GM11168 (cell line): ENCODE results near the gene HRH4.

Experiments used
- in situ Hi-C: fragments of 300-500 bp; cut with MboI; formaldehyde crosslinking; loops from one replicate; pipeline ENCODE4 v1.12.0; 2022; ENCODE audit warnings: low sequenced_read_pairs; ENCODE audit not compliant: unreplicated experiment

Gene HRH4

DNA sequence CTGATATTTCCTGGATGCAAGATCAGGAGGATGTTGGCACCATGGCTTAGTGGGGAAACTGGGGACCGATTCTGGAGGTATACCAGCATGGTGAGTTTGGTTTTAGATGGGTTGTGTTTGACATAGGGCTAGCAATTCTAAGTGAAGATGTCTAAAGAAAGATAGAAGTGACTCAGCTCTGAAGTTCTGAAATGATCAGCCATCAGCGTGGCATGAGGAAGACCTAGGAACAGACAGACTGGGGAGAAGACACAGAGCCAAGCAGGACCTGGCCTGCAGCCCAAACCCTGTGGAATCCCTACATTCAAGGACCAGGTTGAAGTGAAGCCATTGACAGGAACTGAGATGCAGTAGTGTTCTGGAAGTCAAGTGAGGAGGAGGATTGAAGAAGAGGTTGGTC lies 39.8 kb downstream of the HRH4 start:
- in situ Hi-C loops = no loop called here

DNA sequence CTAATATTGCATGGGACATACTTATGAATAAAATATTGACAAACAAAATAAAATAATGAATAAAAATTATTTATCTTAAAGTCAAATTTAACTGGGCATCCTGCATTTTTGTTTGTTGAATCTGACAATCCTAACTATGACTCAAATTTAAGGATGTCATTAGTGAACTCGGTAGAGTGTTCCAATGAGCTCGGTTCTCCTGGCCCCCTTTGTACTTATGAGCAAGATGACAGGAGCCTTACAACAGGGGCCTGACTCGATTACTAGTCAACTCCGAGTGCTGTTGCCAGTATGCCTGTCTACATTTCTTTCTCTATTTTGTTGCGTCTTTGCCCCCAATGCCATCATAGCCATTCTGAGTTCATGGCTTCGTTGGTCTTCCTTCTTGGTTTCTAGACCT lies 40.3 kb downstream of the HRH4 start:
- in situ Hi-C loops = no loop called here

DNA sequence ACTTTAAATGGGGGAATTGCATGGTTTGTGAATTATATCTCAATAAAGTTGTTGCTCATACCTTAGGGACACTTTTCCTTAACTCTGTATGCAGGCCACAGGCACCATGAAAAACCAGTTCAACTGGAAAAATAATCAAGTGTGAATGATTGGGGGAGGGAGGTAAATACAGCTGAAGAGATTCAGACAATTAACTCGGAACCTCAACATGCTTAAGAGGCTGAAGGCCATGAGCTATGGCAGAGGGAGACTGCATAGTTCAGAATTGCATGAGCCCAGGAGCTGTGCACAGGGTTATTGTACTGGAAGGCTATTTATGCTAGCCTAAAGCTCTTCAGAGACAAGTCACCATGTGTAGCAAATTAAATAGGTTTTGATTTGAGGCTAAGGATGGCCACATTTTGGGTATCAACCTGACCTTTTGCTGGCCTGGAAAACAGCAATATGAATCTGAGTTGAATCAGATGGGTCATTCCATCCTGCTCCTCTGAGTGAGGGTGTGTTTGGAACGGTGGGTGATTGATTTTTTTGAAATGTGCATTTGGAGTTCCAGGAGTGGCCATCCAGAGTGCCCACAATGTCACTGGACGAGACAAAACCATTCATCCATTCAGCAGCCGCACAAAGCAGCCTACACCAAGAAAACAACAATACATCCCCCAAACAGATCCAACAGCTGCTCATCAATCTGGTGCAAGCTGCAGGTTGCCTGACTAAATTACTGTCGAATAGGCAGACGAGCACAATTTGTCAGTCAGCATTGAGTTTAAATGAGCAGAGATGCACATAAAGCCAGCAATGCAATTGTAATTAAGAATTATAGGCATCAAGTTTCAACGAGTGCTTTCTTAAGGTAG lies 42.5 kb downstream of the HRH4 start:
- in situ Hi-C loops = no loop called here

DNA sequence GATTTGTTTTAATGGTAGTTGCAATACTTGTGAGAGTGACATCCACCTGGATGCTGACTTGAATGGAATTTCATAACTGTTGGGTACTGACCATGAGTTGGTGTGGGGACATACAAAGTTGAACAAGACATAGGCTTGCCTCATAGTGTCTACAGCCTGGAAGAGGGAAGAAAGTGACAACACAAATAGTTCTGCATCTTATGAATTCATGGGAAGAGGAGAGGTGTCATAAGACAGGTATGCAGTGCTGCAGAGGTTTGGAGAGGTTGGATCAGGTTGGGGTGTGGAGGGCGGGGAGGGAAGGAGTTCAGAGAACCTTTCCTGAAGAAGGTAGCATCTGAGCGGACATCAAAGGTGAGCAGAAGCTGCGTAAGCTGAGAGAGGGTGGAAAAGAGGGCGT lies 44.0 kb downstream of the HRH4 start:
- in situ Hi-C loops = no loop called here

DNA sequence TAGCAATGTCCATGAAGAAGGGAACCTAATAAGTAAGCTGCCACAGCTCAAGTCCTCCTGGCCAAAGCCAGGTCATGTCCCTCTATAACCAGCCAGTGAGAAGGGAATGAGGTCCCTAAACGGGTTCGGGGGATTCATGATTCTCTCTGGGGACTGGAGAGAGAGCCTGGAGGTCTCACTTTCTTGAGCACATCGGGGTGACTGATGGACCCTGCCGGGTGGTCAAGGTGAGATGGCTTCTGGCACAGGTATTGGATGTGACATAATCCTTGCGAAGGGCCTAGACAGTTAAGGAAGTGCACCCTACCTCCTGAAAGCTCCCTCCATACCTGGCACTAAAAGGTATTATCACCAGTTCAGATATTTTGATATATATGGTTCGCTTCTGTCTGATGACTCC lies 45.7 kb downstream of the HRH4 start:
- in situ Hi-C loops = no loop called here

DNA sequence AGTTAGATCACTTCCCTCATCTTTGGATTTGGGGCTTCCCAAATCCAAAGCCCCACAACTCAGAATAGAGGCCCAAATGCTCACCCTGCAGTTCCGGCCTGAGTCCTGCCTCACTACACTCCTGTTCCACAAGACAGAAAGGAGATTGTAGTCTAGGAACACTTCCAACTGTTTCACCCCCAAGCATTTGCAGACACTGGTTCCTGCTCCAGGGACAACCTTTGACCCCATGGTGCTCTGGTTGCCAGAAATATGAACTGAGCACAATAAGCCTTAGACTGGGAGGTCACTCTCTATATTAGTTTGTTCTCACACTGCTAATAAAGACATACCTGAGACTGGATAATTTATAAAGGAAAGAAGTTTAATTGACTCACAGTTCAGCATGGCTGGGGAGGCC lies 49.0 kb downstream of the HRH4 start:
- in situ Hi-C loops = no loop called here

DNA sequence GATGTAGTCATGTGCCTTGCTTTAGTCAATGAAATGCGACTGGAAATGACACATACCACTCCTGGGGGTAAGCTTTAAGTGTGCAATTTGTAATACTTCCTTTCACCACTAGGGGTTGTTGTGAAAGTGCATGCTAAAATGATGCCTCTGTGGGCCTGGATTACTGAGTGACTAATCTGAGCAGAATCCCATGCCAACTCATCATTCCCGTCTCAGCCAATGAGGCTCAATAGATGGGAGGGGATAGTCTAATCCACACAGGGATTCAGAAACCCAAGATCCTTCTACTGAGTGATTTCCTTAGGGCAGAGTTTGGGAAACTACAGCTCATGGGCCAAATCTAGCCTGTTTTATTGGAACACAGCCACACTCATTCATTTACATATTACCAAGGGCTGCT lies 54.0 kb downstream of the HRH4 start:
- in situ Hi-C loops = no loop called here

DNA sequence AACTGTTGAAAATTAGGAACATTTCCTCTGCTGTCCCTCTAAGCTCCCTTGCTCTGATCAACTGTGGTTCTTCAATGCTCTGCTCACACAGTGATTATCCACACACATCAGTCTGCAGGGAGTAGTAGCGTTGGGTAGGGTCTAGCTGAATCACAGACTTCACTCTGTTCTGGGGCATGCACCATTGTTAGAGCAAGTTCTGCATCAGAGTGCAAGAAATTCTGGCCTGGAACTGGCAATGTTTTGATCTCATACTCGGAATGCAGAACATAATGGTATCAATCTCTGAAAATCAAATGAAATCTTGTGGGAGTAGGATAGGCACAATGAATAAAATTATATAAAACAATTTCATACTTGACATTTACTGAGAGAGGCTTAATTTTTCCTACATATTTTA lies 55.3 kb downstream of the HRH4 start:
- in situ Hi-C loops = no loop called here

DNA sequence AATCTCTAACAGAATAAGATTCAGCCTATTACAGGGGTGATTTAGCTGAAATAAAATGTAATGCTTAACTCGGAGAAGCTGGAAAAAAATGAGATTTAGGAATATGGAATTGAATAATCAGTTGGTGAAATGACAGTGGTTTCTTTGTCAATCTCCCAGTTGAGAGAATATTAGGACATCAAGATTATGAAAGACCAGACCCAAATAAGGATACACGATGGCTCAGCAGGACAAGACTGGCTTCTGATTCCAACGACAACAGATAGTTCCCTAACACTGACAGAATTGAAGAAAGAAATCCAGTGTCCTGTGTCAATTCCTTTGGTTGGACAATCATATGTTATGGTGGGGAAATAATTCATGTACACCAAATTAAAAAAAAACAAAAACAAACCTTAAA lies 55.8 kb downstream of the HRH4 start:
- in situ Hi-C loops = no loop called here

DNA sequence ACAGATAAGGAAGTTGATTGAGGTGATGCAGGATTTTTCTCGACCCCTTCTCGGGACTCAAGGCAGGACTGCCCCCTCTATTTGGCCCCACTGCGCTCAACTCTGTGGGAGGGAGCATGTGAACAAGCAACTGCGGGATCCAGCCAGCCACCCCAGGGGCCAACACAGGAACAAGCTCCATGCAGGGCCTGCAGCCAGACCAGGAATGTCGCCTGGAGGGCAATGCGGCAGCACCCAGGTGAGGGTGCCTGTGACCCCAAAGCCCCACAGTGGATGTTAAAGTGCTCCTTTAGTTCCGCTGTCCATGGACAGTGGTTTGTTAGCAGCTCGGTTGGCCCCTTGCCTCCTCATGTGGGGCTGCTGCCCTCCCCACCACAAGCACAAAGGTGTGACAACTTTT lies 57.1 kb downstream of the HRH4 start:
- in situ Hi-C loops = no loop called here

DNA sequence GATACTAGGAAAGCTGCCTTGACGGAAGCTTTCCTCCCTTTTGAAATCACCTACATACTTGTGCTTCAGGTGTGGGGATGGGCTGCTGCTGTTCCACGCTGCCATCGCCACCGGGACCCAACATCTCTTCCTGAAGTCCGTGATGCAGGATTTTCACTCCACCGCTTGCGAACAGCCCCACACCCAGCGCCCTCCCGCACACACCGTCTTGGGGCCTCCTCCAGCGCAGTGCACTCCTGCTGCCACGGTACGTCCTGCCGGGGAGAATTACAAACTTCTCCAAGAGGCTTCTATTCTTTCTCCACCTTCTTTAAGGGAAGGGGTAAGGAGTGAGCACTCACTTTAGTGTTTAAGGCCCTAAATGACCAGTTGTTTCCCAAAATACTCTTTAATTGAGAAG lies 58.2 kb downstream of the HRH4 start:
- in situ Hi-C loops = no loop called here
